ENCODE data around the gene GCM1. TPM values are rescaled to one million over a fixed set of nuclear protein-coding genes. Genes with fewer than 3 reads are reported as not detected.

GCM1 gene
- total and polyA plus RNA-seq, 12 donors: 0.01 TPM; not detected in 11

DNA sequence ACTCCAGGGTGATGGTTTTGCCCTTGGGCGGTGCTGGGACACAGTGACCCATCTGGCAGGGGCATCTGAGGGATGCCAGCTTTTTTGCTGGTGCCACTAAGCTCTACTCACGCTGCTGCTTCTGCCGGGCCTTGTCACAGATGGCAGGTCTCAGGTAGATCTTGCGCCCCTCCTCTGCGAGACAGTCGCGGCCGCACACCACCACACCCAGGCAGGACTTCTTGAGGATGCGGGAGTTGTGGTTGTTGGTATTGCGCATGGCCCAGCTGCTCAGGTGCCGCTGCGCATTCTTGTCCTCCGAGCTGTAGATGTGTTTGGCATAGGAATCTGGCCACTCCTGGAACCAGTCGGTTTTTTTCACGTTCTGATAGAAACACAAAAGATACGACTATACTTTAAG lies 14.7 kb downstream of the GCM1 start:
- no peak for DNase-seq
- ATAC-seq: no peak
- TF ChIP-seq, protein P1, sequence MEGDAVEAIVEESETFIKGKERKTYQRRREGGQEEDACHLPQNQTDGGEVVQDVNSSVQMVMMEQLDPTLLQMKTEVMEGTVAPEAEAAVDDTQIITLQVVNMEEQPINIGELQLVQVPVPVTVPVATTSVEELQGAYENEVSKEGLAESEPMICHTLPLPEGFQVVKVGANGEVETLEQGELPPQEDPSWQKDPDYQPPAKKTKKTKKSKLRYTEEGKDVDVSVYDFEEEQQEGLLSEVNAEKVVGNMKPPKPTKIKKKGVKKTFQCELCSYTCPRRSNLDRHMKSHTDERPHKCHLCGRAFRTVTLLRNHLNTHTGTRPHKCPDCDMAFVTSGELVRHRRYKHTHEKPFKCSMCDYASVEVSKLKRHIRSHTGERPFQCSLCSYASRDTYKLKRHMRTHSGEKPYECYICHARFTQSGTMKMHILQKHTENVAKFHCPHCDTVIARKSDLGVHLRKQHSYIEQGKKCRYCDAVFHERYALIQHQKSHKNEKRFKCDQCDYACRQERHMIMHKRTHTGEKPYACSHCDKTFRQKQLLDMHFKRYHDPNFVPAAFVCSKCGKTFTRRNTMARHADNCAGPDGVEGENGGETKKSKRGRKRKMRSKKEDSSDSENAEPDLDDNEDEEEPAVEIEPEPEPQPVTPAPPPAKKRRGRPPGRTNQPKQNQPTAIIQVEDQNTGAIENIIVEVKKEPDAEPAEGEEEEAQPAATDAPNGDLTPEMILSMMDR (IDR thresholded peaks at IDR 0.05): no peak
- no peak overlapping the region for H3K4me3 ChIP-seq
- no peak overlapping the region for H3K27ac ChIP-seq
- no peaks in the 10 kb centered on the region for H3K9me3 ChIP-seq
- intact Hi-C loops (cut with DNase I): no loop called here
- H3K36me3 ChIP-seq: no peaks in the 10 kb centered on the region
- no peaks in the 10 kb centered on the region for H3K4me1 ChIP-seq
- peaks cover 0 to 15% (median 0%) of the 10 kb centered on the region in 7 donors for H3K27me3 ChIP-seq
- WGBS, 2 donors: 82 to 84% methylated on average over 16 of the region's 16 CpGs

DNA sequence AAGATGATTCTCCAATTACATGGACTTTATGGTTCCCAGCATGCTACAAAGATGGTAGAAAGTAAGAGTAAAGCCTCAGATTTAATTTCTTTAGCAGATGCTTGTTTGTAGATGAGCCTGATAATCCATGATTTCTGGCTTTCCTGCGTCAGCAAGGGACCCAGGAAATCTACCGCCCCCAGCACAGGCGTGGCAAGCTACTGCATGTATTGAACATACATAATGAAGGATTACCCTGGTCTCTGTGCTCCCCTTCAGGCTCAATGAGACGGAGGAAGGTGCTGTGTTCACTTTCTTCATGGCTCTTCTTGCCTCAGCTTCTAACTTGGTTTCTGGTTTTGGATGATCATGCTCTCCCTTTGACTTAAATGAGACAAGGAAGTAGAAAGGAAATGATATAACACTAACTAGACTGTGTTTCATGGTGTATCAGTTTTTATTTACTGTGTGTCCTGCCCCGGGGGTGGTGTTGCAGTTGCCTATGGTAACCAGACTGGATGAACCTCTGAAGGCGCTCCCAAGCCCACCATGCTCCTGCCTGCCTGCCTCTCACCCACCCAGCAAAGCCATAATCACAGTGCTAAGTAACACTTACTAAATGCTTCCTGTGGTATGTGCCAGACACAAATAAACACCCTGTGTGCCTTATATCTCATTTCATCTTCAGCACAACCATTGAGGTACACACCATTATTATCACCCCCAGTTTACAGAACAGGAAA lies 17.9 kb downstream of the GCM1 start:
- Histone ChIP-seq H3K27me3 (peaks cover 0 to 15% (median 7%) of the 10 kb centered on the region in 7 donors), H3K9me3 (no peaks in the 10 kb centered on the region), H3K4me3 (no peak overlapping the region), H3K36me3 (no peaks in the 10 kb centered on the region), H3K27ac (no peak overlapping the region), H3K4me1 (no peaks in the 10 kb centered on the region)
- 74 to 75% methylated on average over 6 of the region's 6 CpGs for WGBS, 2 donors
- intact Hi-C loops (cut with DNase I): no loop called here
- ATAC-seq (no peak), DNase-seq (no peak)
- TF ChIP-seq, protein P1 (IDR thresholded peaks at IDR 0.05): no peak

DNA sequence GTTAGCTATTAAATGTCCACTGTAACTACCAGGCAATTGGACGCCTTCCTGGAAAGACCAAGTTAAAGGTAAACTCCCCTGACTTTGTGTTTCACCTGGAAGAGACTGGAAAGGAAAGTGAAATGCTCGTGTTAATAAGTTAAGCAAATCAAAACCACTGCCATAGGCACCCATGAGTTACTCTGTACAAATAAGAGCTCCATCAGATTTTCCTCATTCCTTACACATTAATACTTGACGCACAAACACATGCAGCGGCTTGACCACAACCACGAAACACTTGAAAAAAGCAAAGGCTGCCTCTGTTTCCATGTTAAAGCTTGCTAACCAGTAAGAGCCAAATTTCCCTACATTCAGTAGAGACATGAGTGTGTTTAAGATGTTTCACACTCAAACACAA lies 19.8 kb downstream of the GCM1 start:
- TF ChIP-seq, protein P1 (IDR thresholded peaks at IDR 0.05): no peak
- no peak for ATAC-seq
- Histone ChIP-seq H3K4me1 (no peaks in the 10 kb centered on the region), H3K27ac (no peak overlapping the region), H3K27me3 (peaks cover 0 to 21% (median 7%) of the 10 kb centered on the region in 7 donors), H3K4me3 (no peak overlapping the region), H3K9me3 (no peaks in the 10 kb centered on the region), H3K36me3 (no peaks in the 10 kb centered on the region)
- DNase-seq: no peak
- 87 to 91% methylated on average over 5 of the region's 5 CpGs for WGBS, 2 donors
- intact Hi-C loops (cut with DNase I): no loop called here

DNA sequence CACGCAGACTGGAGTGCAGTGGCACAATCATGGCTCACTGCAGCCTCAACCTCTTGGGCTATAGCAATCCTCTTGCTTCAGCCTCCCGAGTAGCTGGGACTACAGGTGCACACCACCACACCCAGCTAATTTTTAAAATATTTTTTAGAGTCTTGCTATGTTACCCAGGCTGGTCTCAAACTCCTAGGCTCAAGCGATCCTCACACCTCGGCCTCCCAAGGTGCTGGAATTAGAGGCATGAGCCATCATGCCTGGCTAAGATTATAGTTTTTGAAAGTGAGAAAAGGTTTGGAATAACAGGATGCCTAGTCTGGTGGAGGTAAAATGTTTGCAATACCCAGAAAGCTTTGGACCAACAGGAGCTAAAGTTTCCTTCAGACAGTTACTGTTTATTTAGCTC lies 23.4 kb downstream of the GCM1 start:
- H3K9me3 ChIP-seq: no peaks in the 10 kb centered on the region
- peaks cover 0 to 21% (median 0%) of the 10 kb centered on the region in 7 donors for H3K27me3 ChIP-seq
- ATAC-seq (no peak), DNase-seq (no peak)
- no peaks in the 10 kb centered on the region for H3K36me3 ChIP-seq
- TF ChIP-seq, protein P1 (IDR thresholded peaks at IDR 0.05): no peak
- H3K4me1 ChIP-seq: no peaks in the 10 kb centered on the region
- H3K4me3 ChIP-seq: no peak overlapping the region
- intact Hi-C loops (cut with DNase I): no loop called here
- WGBS, 2 donors: 83 to 95% methylated on average over 4 of the region's 4 CpGs
- no peak overlapping the region for H3K27ac ChIP-seq

Measured in heart right ventricle (tissue), 16 donors.